Measurements from ENCODE around the gene DCUN1D5.

DNA sequence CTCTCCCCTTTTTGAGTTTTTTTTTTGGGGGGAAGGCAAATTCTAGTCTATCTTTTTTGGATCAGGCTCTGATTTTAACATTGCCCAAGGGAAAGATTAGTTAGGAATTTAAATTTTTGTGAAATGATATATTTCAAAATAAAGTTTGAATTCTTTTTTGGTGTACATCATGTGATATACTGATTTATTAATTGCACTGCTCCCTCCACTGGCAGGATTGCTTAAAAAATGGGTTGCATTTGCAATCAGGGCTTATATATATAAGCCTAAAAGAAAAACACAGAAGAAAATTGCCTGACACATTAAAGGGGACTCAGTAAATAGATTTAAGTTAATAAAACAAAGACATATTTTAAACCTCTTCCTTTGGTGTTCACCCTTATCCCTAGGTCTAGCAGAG lies 18.4 kb upstream of the DCUN1D5 start:
- no peak for TF ChIP-seq SP1 (IDR thresholded peaks at IDR 0.05; ENCODE audit: low read depth, low read length)
- TF ChIP-seq, protein P1, sequence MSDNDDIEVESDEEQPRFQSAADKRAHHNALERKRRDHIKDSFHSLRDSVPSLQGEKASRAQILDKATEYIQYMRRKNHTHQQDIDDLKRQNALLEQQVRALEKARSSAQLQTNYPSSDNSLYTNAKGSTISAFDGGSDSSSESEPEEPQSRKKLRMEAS (IDR thresholded peaks at IDR 0.05), result no peak
- TF ChIP-seq CBX8 (IDR thresholded peaks at IDR 0.05; ENCODE audit: borderline replicate concordance, low read depth, low read length), result no peak
- no peak for TF ChIP-seq CTCF (IDR thresholded peaks at IDR 0.05; ENCODE audit: control extremely low read depth in 1 of 3, insufficient read depth in 1 of 3, low read depth in 1 of 3, low read length in 3 of 3)
